Left hindlimb (tissue), 1 donor: ENCODE measurements around the gene TTC24.
"Not testable (repeated sequence)": the region's sequence is repeated elsewhere in the genome, so short reads cannot be mapped to it uniquely, and the experiment has no call there.

Source experiments
- DNase-seq: peaks from one replicate; pipeline ENCODE4 v3.0.0-alpha.2; 2018

TTC24 gene

GRCh38 chr1:156589546-156589945, 10.0 kb downstream of the TTC24 start:
- no peak for DNase-seq

- no peak for DNase-seq
These were observed 11.0 kb downstream of the TTC24 start for GRCh38 chr1:156590326-156591180.

- no peak for DNase-seq
These were observed 11.6 kb downstream of the TTC24 start for GRCh38 chr1:156591181-156591431.

- peak; percentile 81 for DNase-seq
These were observed 12.1 kb downstream of the TTC24 start, which contains the start of gene NAXE for GRCh38 chr1:156591432-156592157. Gene NAXE, plus strand, starts transcription at chr1:156591776. Its CDS starts 29 bp downstream, at chr1:156591805.

GRCh38 chr1:156592158-156592909, 12.8 kb downstream of the TTC24 start:
- no peak for DNase-seq

GRCh38 chr1:156592910-156593660, 13.6 kb downstream of the TTC24 start:
- no peak for DNase-seq

GRCh38 chr1:156593661-156593989, 14.1 kb downstream of the TTC24 start:
- DNase-seq = no peak

GRCh38 chr1:156594190-156594589, 14.7 kb downstream of the TTC24 start:
- DNase-seq = no peak

- DNase-seq = no peak
These were observed 15.5 kb downstream of the TTC24 start for GRCh38 chr1:156595016-156595415.

GRCh38 chr1:156596426-156596825, 16.9 kb downstream of the TTC24 start:
- DNase-seq = no peak

- no peak for DNase-seq
These were observed 18.6 kb downstream of the TTC24 start for GRCh38 chr1:156598125-156598524.

- DNase-seq = no peak
These were observed 19.4 kb downstream of the TTC24 start for GRCh38 chr1:156598731-156599432.

- no peak for DNase-seq
These were observed 20.3 kb downstream of the TTC24 start for GRCh38 chr1:156599811-156600210.

GRCh38 chr1:156600733-156601121, 21.2 kb downstream of the TTC24 start:
- DNase-seq = no peak

GRCh38 chr1:156601122-156601830, 21.8 kb downstream of the TTC24 start, which contains the start of gene GPATCH4:
Gene GPATCH4, minus strand, starts transcription at chr1:156601479.
- peak; percentile 90 for DNase-seq

GRCh38 chr1:156601892-156602291, 22.4 kb downstream of the TTC24 start:
- DNase-seq = no peak

- no peak for DNase-seq
These were observed 23.1 kb downstream of the TTC24 start for GRCh38 chr1:156602557-156602993.

GRCh38 chr1:156607344-156607743, 27.8 kb downstream of the TTC24 start:
- DNase-seq = not testable (repeated sequence)

GRCh38 chr1:156608036-156608674, 28.6 kb downstream of the TTC24 start:
- DNase-seq = no peak

GRCh38 chr1:156608981-156609380, 29.5 kb downstream of the TTC24 start:
- DNase-seq = no peak

- DNase-seq = not testable (repeated sequence)
These were observed 30.5 kb downstream of the TTC24 start for GRCh38 chr1:156610072-156610471.
